RWPE2 (cell line): ENCODE data around the gene CHRNA10.

Source experiments
- ATAC-seq: fragments of 200-7000 bp; cut with Tn5 transposase; 3 replicates; pipeline ENCODE4 v1.9.1; 2021; ENCODE audit warnings: low read depth
- DNase-seq: peaks from one replicate; pipeline ENCODE4 v3.0.0-alpha.2; 2020; ENCODE audit warnings: low spot score
- H3K27ac ChIP-seq: fragments of 450-650 bp; 2 replicates; pipeline ENCODE4 v1.5.1; 2017; ENCODE audit warnings: mild to moderate bottlenecking; ENCODE audit not compliant: poor library complexity, severe bottlenecking
- H3K27me3 ChIP-seq: fragments of 250-450 bp; sonication (Bioruptor Pico); 2 replicates; pipeline ENCODE4 v1.5.1; 2021; ENCODE audit warnings: mild to moderate bottlenecking, moderate library complexity; ENCODE audit not compliant: insufficient read depth, poor library complexity, severe bottlenecking
- H3K36me3 ChIP-seq: fragments of 250-450 bp; sonication (Bioruptor Pico); 2 replicates; pipeline ENCODE4 v1.5.1; 2020; ENCODE audit warnings: low read depth, mild to moderate bottlenecking, moderate library complexity
- H3K4me1 ChIP-seq: fragments of 250-450 bp; sonication (Bioruptor Pico); 2 replicates; pipeline ENCODE4 v1.5.1; 2021; ENCODE audit warnings: mild to moderate bottlenecking, moderate library complexity; ENCODE audit not compliant: insufficient read depth, poor library complexity, severe bottlenecking
- H3K4me3 ChIP-seq: fragments of 250-450 bp; sonication (Bioruptor Pico); 2 replicates; pipeline ENCODE4 v1.5.1; 2021; ENCODE audit warnings: mild to moderate bottlenecking, moderate library complexity; ENCODE audit not compliant: severe bottlenecking
- H3K9me3 ChIP-seq: fragments of 250-450 bp; sonication (Bioruptor Pico); 2 replicates; pipeline ENCODE4 v1.5.1; 2021; ENCODE audit warnings: mild to moderate bottlenecking, moderate library complexity; ENCODE audit not compliant: severe bottlenecking
- TF ChIP-seq, protein P1 (sequence below): fragments of 450-650 bp; IDR thresholded peaks from one replicate; pipeline ENCODE4 v1.5.1; 2017; ENCODE audit warnings: mild to moderate bottlenecking, moderate library complexity; ENCODE audit not compliant: poor library complexity, severe bottlenecking

The CHRNA10 gene

DNA sequence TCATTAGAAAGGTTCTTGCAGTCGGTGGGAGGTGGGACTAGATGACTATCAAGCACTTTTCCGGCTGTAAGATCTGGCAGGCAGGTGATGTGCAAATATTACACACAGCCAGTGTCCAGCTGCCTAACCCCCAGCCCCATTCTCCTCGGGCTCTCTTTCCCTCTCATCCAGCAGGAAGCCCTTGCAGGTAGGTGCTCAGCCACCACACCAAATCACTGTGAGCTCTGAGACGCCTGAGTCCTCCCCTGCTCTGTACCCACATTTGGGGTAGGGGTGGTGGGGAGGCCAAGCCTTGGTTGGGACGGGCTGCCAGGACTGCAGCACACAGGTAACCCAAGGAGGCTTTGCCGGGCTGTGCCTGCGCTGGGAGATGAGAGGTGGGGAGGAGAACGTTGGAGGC lies 30.0 kb downstream of the CHRNA10 start:
- no peaks in the 10 kb centered on the region for H3K27me3 ChIP-seq
- H3K27ac ChIP-seq = no peak overlapping the region
- H3K4me1 ChIP-seq = no peaks in the 10 kb centered on the region
- ATAC-seq (no peak), DNase-seq (no peak)
- H3K36me3 ChIP-seq = no peaks in the 10 kb centered on the region
- no peak overlapping the region for H3K4me3 ChIP-seq
- no peaks in the 10 kb centered on the region for H3K9me3 ChIP-seq
- TF ChIP-seq, protein P1, sequence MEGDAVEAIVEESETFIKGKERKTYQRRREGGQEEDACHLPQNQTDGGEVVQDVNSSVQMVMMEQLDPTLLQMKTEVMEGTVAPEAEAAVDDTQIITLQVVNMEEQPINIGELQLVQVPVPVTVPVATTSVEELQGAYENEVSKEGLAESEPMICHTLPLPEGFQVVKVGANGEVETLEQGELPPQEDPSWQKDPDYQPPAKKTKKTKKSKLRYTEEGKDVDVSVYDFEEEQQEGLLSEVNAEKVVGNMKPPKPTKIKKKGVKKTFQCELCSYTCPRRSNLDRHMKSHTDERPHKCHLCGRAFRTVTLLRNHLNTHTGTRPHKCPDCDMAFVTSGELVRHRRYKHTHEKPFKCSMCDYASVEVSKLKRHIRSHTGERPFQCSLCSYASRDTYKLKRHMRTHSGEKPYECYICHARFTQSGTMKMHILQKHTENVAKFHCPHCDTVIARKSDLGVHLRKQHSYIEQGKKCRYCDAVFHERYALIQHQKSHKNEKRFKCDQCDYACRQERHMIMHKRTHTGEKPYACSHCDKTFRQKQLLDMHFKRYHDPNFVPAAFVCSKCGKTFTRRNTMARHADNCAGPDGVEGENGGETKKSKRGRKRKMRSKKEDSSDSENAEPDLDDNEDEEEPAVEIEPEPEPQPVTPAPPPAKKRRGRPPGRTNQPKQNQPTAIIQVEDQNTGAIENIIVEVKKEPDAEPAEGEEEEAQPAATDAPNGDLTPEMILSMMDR = no peak

DNA sequence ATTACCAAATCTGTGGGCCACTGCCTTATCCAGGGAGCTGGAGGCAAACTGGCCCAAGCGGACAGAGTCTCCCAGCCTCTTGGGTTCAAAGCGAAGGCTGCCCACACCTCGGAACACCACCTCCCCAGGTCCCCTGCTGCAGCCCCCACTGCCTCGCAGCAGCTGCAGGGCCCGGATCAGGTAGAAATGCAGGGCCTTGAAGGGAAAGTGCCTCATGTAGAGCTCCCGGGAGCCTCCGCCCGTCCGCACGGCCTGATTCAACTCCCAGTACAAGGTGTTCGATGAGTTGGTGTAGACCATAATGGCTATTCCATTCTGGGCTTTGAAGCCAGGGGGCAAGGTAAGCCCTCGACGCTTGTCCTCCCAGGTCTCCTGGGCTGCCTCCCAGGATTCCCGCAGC lies 31.3 kb downstream of the CHRNA10 start:
- no peak for ATAC-seq
- Histone ChIP-seq H3K27ac (no peak overlapping the region), H3K4me3 (no peak overlapping the region), H3K9me3 (no peaks in the 10 kb centered on the region), H3K27me3 (no peaks in the 10 kb centered on the region), H3K36me3 (no peaks in the 10 kb centered on the region), H3K4me1 (no peaks in the 10 kb centered on the region)
- TF ChIP-seq, protein P1 = no peak
- DNase-seq = no peak

DNA sequence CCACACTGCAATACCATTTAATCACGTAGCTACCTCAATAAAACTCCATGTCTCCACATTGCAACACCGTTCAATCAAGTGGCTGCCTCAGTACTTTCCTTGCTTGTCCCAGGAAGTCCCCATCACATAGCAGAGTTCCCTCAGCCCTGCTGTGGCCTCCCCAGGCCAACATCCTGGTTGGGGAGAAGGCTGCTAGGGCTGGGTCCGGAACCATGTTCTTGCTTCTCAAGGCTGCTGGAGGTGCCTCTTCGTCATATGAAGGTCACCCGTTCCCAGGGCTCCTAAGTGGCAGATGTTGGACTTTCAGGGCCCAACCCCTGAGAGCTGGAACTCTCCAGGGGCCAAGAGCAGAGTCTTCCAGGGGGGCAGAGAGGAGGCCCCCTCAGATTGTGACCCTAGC lies 32.7 kb downstream of the CHRNA10 start:
- no peaks in the 10 kb centered on the region for H3K36me3 ChIP-seq
- no peak overlapping the region for H3K4me3 ChIP-seq
- no peaks in the 10 kb centered on the region for H3K4me1 ChIP-seq
- H3K27me3 ChIP-seq = no peaks in the 10 kb centered on the region
- TF ChIP-seq, protein P1 = no peak
- no peak overlapping the region for H3K27ac ChIP-seq
- ATAC-seq = no peak
- no peak for DNase-seq
- no peaks in the 10 kb centered on the region for H3K9me3 ChIP-seq

DNA sequence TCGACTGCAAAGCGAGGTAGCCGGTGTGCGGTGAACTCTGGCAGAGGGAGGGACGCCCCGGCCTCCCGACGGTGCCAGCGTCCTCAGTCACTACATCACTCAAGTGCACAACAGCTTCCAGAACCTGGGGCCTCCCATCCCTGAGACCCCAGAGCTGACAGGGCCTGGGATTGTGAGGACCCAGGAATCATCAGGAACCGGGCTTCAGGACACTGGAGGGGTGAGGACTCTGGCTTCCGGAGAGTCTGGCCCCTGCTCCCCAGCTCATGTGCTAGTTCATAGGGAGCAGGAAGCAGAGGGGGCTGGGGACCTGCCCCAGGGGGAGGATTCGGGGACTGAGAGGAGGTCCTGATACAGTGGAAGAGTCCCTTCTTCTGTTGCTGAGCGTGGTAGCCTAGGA lies 34.0 kb downstream of the CHRNA10 start:
- no peaks in the 10 kb centered on the region for H3K9me3 ChIP-seq
- TF ChIP-seq, protein P1 = no peak
- no peak for ATAC-seq
- H3K4me3 ChIP-seq = no peak overlapping the region
- H3K27ac ChIP-seq = no peak overlapping the region
- no peaks in the 10 kb centered on the region for H3K4me1 ChIP-seq
- no peaks in the 10 kb centered on the region for H3K36me3 ChIP-seq
- DNase-seq = no peak
- no peaks in the 10 kb centered on the region for H3K27me3 ChIP-seq

DNA sequence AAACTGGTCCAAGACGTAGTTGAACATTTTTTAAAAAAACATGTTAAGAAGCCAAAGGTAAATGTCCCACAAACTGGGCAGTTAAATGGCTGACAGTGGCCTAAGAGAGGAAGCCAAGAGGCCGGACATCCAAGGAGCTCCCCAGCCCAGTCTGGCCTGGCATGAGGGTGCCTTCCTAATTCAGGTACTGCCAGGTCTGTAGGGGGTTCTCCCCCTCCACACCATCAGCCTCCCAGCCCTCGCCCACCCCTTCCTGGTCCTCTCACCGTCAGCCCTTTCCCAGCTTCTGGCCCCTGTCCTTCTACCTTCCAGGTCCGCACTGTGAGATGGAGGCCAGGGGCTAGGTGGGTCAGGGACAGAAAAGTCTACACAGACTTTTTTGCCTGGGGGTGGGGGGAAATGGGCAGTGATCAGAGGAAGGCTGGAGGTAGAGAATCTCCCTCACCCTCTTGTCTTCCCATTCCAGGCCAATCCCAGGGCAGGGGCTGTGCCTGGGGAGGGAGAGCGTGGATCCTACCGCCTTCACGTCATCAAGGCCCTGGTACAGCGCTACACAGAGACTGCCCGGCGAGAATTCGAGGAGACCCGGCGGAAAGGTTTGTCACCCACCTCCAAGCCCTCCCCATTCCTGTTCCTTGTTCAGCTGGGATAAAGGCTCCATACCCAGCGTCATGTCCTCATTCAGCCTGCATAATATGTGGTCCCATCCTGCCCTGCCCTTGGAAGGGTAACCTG lies 35.4 kb downstream of the CHRNA10 start:
- ATAC-seq = no peak
- TF ChIP-seq, protein P1 = no peak

More for the DNA sequence above, 35.4 kb downstream of the CHRNA10 start:
- no peak for DNase-seq
- H3K27ac ChIP-seq = no peak overlapping the region
- no peak overlapping the region for H3K4me3 ChIP-seq
- no peaks in the 10 kb centered on the region for H3K9me3 ChIP-seq
- H3K27me3 ChIP-seq = no peaks in the 10 kb centered on the region
- H3K36me3 ChIP-seq = no peaks in the 10 kb centered on the region
- H3K4me1 ChIP-seq = no peaks in the 10 kb centered on the region
